ENCODE data around the gene TBC1D2B.

TBC1D2B gene

GRCh38 chr15:78055919-78056713 is 21.4 kb downstream of the TBC1D2B start:
- no peak for DNase-seq

GRCh38 chr15:78054966-78055365 is 22.5 kb downstream of the TBC1D2B start:
- no peak for DNase-seq

- no peak for DNase-seq
These were observed 23.0 kb downstream of the TBC1D2B start for GRCh38 chr15:78054518-78054917.

GRCh38 chr15:78052545-78052944 is 25.0 kb downstream of the TBC1D2B start:
- no peak for DNase-seq

GRCh38 chr15:78052001-78052401 is 25.5 kb downstream of the TBC1D2B start:
- DNase-seq, result no peak

- no peak for DNase-seq
These were observed 25.9 kb downstream of the TBC1D2B start for GRCh38 chr15:78051596-78051995.

GRCh38 chr15:78050826-78051225 is 26.7 kb downstream of the TBC1D2B start:
- no peak for DNase-seq

GRCh38 chr15:78050441-78050809 is 27.1 kb downstream of the TBC1D2B start:
- DNase-seq, result no peak

- DNase-seq, result peak in 3 of 51 donors; percentile 23 to 49 (median 47)
These were observed 27.6 kb downstream of the TBC1D2B start for GRCh38 chr15:78049691-78050440.

GRCh38 chr15:78048628-78048920 is 28.9 kb downstream of the TBC1D2B start:
- no peak for DNase-seq

GRCh38 chr15:78047761-78048627 is 29.5 kb downstream of the TBC1D2B start:
- peak in 7 of 51 donors; percentile 24 to 49 (median 42) for DNase-seq

- DNase-seq, result no peak
These were observed 30.6 kb downstream of the TBC1D2B start for GRCh38 chr15:78046796-78047341.

GRCh38 chr15:78045189-78045588 is 32.3 kb downstream of the TBC1D2B start:
- DNase-seq, result no peak

- DNase-seq, result no peak
These were observed 32.9 kb downstream of the TBC1D2B start for GRCh38 chr15:78044407-78045155.

- DNase-seq, result no peak
These were observed 35.6 kb downstream of the TBC1D2B start for GRCh38 chr15:78041946-78042345.

GRCh38 chr15:78040653-78041244 is 36.8 kb downstream of the TBC1D2B start:
- DNase-seq, result no peak

- no peak for DNase-seq
These were observed 38.8 kb downstream of the TBC1D2B start for GRCh38 chr15:78038585-78039247.

- DNase-seq, result no peak
These were observed 39.7 kb downstream of the TBC1D2B start for GRCh38 chr15:78037779-78038305.

GRCh38 chr15:78037328-78037727 is 40.2 kb downstream of the TBC1D2B start:
- no peak for DNase-seq
